GM10266 (cell line): Measurements from ENCODE around the gene CFAP43.

Experiments used
- DNase-seq: peaks from one replicate; pipeline ENCODE4 v3.0.0; 2012; ENCODE audit errors: extremely low spot score
- CTCF ChIP-seq: IDR thresholded peaks from 2 replicates; pipeline ENCODE4 v1.5.1; 2012; ENCODE audit warnings: mild to moderate bottlenecking, low read depth; ENCODE audit not compliant: control insufficient read depth, insufficient read depth; ENCODE audit errors: missing control alignments

CFAP43 gene

GRCh38 chr10:104130041-104130440 is 102.1 kb downstream of the CFAP43 start:
- DNase-seq, result no peak
- TF ChIP-seq CTCF, result no peak

- no peak for TF ChIP-seq CTCF
- DNase-seq, result no peak
Observed at GRCh38 chr10:104128214-104128613, 104.0 kb downstream of the CFAP43 start.

GRCh38 chr10:104127411-104127810 is 104.8 kb downstream of the CFAP43 start:
- TF ChIP-seq CTCF, result no peak
- DNase-seq, result peak; percentile 10

- peak; percentile 43 for TF ChIP-seq CTCF
- peak; percentile 15 for DNase-seq
Observed at GRCh38 chr10:104123397-104123796, 108.8 kb downstream of the CFAP43 start.

- DNase-seq, result peak; percentile 7
- TF ChIP-seq CTCF, result no peak
Observed at GRCh38 chr10:104122225-104123107, 109.7 kb downstream of the CFAP43 start.

GRCh38 chr10:104121485-104122224 is 110.5 kb downstream of the CFAP43 start, which contains the start of gene SFR1:
SFR1 (plus strand) TSS chr10:104122171; CDS start chr10:104122184, 13 bp downstream.
- TF ChIP-seq CTCF, result peak; percentile 81

GRCh38 chr10:104120903-104121484 is 111.2 kb downstream of the CFAP43 start:
- peak; percentile 58 for DNase-seq
- TF ChIP-seq CTCF, result no peak

More at GRCh38 chr10:104121485-104122224, 110.5 kb downstream of the CFAP43 start, which contains the start of gene SFR1:
- DNase-seq, result peak; percentile 91
